Esophagus squamous epithelium (tissue), 4 donors: Measurements from ENCODE around the gene ARHGAP23.

Source experiments
- CTCF ChIP-seq, 6 experiments: fragments of 450-650 bp in 4 of 6; fragments of 200-600 bp in 2 of 6; sonication (generic) in 2 of 6; IDR thresholded peaks; one replicate each; pipeline ENCODE4 v1.5.1; 2016 to 2019; ENCODE audit warnings: antibody characterized with exemption in 6 of 6, mild to moderate bottlenecking in 4 of 6, moderate library complexity in 4 of 6
- POLR2A ChIP-seq, 4 donors: fragments of 450-650 bp; IDR thresholded peaks; one replicate each; pipeline ENCODE4 v1.6.1; 2017; ENCODE audit warnings: antibody characterized with exemption in 4 of 4, mild to moderate bottlenecking in 4 of 4, moderate library complexity in 3 of 4

- TF ChIP-seq POLR2A (IDR thresholded peaks at IDR 0.05) (no peak), CTCF (IDR thresholded peaks at IDR 0.05) (no peak)
Measured at GRCh38 chr17:38536661-38537060, 108.4 kb downstream of the ARHGAP23 start.
